ENCODE data around the gene TECPR2. TPM values are rescaled to one million over a fixed set of nuclear protein-coding genes. Genes with fewer than 3 reads are reported as not detected.

The TECPR2 gene
- total and polyA plus RNA-seq, 8 donors: 3.3 to 18.2 (median 10.5) TPM

- H3K27ac ChIP-seq: no peak overlapping the region
- no peaks in the 10 kb centered on the region for H3K9me3 ChIP-seq
- H3K36me3 ChIP-seq: peaks cover 0 to 29% (median 13%) of the 10 kb centered on the region in 3 donors
- H3K27me3 ChIP-seq: no peaks in the 10 kb centered on the region
- intact Hi-C loops (cut with DNase I): no loop called here
- no peak for DNase-seq
- WGBS, 2 donors: 93 to 96% methylated on average over 11 of the region's 11 CpGs
- no peak overlapping the region for H3K4me3 ChIP-seq
- H3K4me1 ChIP-seq: no peaks in the 10 kb centered on the region
- no peak for ATAC-seq
- TF ChIP-seq, protein P1, sequence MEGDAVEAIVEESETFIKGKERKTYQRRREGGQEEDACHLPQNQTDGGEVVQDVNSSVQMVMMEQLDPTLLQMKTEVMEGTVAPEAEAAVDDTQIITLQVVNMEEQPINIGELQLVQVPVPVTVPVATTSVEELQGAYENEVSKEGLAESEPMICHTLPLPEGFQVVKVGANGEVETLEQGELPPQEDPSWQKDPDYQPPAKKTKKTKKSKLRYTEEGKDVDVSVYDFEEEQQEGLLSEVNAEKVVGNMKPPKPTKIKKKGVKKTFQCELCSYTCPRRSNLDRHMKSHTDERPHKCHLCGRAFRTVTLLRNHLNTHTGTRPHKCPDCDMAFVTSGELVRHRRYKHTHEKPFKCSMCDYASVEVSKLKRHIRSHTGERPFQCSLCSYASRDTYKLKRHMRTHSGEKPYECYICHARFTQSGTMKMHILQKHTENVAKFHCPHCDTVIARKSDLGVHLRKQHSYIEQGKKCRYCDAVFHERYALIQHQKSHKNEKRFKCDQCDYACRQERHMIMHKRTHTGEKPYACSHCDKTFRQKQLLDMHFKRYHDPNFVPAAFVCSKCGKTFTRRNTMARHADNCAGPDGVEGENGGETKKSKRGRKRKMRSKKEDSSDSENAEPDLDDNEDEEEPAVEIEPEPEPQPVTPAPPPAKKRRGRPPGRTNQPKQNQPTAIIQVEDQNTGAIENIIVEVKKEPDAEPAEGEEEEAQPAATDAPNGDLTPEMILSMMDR (IDR thresholded peaks at IDR 0.05): no peak
- FAIRE-seq: no peak
Measured at GRCh38 chr14:102440392-102440791, 77.7 kb downstream of the TECPR2 start.

GRCh38 chr14:102442241-102443211 is 79.8 kb downstream of the TECPR2 start:
- ATAC-seq (no peak), DNase-seq (no peak), FAIRE-seq (no peak)
- Histone ChIP-seq H3K27me3 (no peaks in the 10 kb centered on the region), H3K36me3 (peaks cover 0 to 45% (median 13%) of the 10 kb centered on the region in 3 donors), H3K4me1 (no peaks in the 10 kb centered on the region), H3K9me3 (no peaks in the 10 kb centered on the region), H3K4me3 (no peak overlapping the region), H3K27ac (no peak overlapping the region)
- intact Hi-C loops (cut with DNase I): no loop called here
- WGBS, 2 donors: 92% methylated on average over 15 of the region's 15 CpGs
- TF ChIP-seq, protein P1 (IDR thresholded peaks at IDR 0.05): no peak

- no peak overlapping the region for H3K27ac ChIP-seq
- no peaks in the 10 kb centered on the region for H3K9me3 ChIP-seq
- ATAC-seq (no peak), FAIRE-seq (no peak), DNase-seq (no peak)
- peaks cover 0 to 59% (median 13%) of the 10 kb centered on the region in 3 donors for H3K36me3 ChIP-seq
- H3K4me3 ChIP-seq: no peak overlapping the region
- TF ChIP-seq, protein P1 (IDR thresholded peaks at IDR 0.05): no peak
- no peaks in the 10 kb centered on the region for H3K4me1 ChIP-seq
- no peaks in the 10 kb centered on the region for H3K27me3 ChIP-seq
- intact Hi-C loops (cut with DNase I): loop anchor here in 1 of 3 donors (5.0 kb wide), 1 partner anchor 67 kb away; no protein-coding TSS in a partner anchor
- 90 to 92% methylated on average over 7 of the region's 7 CpGs for WGBS, 2 donors
Measured at GRCh38 chr14:102445066-102445465, 82.3 kb downstream of the TECPR2 start.

DNA sequence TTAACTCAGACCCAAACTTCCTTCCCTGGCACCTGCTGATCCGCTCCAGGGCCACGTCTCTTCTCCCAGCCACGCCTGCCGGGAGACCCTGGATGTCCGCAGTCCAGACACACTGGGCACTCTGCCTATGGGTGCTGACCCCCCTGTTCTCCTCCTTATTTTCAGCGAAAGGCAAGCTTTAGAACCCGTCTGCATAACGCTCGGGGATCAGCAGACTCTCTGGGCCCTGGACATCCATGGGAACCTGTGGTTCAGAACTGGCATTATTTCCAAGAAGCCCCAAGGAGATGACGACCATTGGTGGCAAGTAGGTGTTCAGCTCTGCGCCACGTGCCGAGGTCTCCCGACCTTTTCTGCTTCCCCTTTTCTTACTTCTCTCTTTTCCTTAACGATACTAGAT is 82.9 kb downstream of the TECPR2 start:
- DNase-seq: no peak
- FAIRE-seq: no peak
- Histone ChIP-seq H3K27ac (no peak overlapping the region), H3K27me3 (no peaks in the 10 kb centered on the region), H3K4me3 (no peak overlapping the region), H3K36me3 (peaks cover 0 to 65% (median 14%) of the 10 kb centered on the region in 3 donors), H3K4me1 (no peaks in the 10 kb centered on the region), H3K9me3 (no peaks in the 10 kb centered on the region)
- no peak for ATAC-seq
- TF ChIP-seq, protein P1 (IDR thresholded peaks at IDR 0.05): no peak
- 91 to 96% methylated on average over 15 of the region's 15 CpGs for WGBS, 2 donors
- intact Hi-C loops (cut with DNase I): loop anchor here in 1 of 3 donors (5.0 kb wide), 1 partner anchor 67 kb away; no protein-coding TSS in a partner anchor

Data from pancreas (tissue), 10 donors.